Measurements from ENCODE around the gene PTPRR.

DNA sequence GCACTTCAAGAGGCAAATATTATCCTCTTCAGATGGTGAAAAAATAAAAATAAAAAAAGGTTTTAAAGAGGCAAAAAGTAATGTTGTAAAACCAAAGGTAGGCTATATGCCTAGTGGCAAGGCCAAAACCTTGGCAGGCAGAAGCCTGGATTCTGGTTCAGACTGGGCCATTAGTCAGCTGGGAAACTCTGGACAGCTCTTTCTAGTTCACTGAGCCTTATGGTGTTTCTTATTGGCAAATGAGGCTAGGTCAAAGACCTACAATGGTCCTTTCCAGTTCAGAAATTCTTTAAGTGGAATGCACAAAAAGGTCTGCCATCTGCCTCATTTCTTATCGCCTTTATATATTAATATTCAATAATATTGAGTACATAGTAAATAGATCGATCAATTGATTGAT is 327.9 kb downstream of the PTPRR start:
- TF ChIP-seq GATA2 (CRISPR knock-in tag; IDR thresholded peaks at IDR 0.05) = no peak
- TF ChIP-seq GABPA (IDR thresholded peaks at IDR 0.05; ENCODE audit: low read depth) = no peak
- TF ChIP-seq YY1 (IDR thresholded peaks at IDR 0.05; ENCODE audit: low read depth) = no peak
- TF ChIP-seq JUND (IDR thresholded peaks at IDR 0.05) = no peak
- TF ChIP-seq, protein P1, sequence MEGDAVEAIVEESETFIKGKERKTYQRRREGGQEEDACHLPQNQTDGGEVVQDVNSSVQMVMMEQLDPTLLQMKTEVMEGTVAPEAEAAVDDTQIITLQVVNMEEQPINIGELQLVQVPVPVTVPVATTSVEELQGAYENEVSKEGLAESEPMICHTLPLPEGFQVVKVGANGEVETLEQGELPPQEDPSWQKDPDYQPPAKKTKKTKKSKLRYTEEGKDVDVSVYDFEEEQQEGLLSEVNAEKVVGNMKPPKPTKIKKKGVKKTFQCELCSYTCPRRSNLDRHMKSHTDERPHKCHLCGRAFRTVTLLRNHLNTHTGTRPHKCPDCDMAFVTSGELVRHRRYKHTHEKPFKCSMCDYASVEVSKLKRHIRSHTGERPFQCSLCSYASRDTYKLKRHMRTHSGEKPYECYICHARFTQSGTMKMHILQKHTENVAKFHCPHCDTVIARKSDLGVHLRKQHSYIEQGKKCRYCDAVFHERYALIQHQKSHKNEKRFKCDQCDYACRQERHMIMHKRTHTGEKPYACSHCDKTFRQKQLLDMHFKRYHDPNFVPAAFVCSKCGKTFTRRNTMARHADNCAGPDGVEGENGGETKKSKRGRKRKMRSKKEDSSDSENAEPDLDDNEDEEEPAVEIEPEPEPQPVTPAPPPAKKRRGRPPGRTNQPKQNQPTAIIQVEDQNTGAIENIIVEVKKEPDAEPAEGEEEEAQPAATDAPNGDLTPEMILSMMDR (IDR thresholded peaks at IDR 0.05) = no peak
- no peak for TF ChIP-seq RAD21 (IDR thresholded peaks at IDR 0.05; ENCODE audit: low read length)
- no peak for TF ChIP-seq NFIC (IDR thresholded peaks at IDR 0.05; ENCODE audit: borderline replicate concordance)
